BLaER1 treated with 17β-estradiol and CSF1 and Interleukin-3, amounts not matched to agents 10 nM and 100 nM (cell line): ENCODE measurements around the gene WNT3A.

ENCODE experiments used
- H3K27ac ChIP-seq, 11 experiments: shearing (Covaris generic); formaldehyde crosslinking; 2 replicates each; pipeline ENCODE4 v1.8.1; 2022
- H3K27me3 ChIP-seq, 11 experiments: shearing (Covaris generic); formaldehyde crosslinking; 2 replicates each; pipeline ENCODE4 v1.8.1; 2022
- H3K36me3 ChIP-seq, 11 experiments: shearing (Covaris generic); formaldehyde crosslinking; 2 replicates each; pipeline ENCODE4 v1.8.1; 2022
- H3K4me1 ChIP-seq, 10 experiments: shearing (Covaris generic); formaldehyde crosslinking; 2 replicates each; pipeline ENCODE4 v1.8.1; 2022
- H3K4me2 ChIP-seq, 11 experiments: shearing (Covaris generic); formaldehyde crosslinking; 2 replicates each; pipeline ENCODE4 v1.8.1; 2022
- H3K4me3 ChIP-seq, 10 experiments: shearing (Covaris generic); formaldehyde crosslinking; 2 replicates each; pipeline ENCODE4 v1.8.1; 2022
- H3K9ac ChIP-seq, 11 experiments: shearing (Covaris generic); formaldehyde crosslinking; 2 replicates each; pipeline ENCODE4 v1.8.1; 2022
- H3K9me3 ChIP-seq, 11 experiments: shearing (Covaris generic); formaldehyde crosslinking; replicated peaks in 1 of 11; 2 replicates each; pipeline ENCODE4 v1.8.1; 2022
- H4K20me1 ChIP-seq, 11 experiments: shearing (Covaris generic); formaldehyde crosslinking; 2 replicates each; pipeline ENCODE4 v1.8.1; 2022
- Cebpa-rat ChIP-seq, 11 experiments: shearing (Covaris generic); IDR thresholded peaks; 2 replicates each; pipeline ENCODE4 v1.8.1; 2022

Gene WNT3A

DNA sequence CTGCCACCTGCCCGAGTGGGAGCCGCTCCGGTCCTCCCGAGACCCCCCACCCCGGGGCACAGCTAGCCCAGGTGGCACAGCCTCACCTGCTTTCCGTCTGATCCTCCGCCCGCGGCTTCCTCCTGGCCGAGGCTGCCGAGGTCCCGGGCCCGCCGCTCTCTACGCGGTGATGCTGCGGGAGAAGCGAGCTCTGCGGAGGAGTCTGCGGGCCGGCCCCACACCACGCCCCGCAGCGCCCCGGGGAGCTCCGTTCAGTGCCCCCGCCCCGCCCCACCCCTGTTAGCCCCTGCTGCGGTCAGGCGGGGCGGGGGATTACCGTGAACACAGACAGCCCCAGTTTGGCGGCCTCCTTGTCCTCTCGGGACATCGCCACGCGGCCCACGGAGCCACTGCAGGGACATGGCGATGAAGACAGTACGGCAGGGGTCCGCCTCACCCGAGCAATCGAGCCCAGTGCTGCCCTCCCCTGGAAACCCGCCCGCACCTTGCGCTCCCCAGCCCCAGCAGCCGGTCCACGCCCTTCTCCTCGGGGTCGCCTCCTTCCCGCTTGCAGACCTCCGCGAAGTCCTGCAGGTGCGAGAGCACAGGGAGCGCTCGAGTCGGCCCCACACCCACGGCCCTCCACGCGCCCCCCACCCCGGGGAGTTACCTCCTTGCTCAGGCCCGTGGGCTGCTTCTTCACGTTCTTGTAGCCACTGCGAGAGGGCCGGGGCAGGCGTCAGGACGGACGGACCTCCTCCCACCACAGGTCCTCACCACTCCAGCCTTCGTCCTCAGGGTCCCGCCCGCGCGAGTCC is 95.4 kb downstream of the WNT3A start:
- no peaks in the 10 kb centered on the region for H3K9me3 ChIP-seq
- H3K36me3 ChIP-seq, result peaks cover 56 to 66% (median 58%) of the 10 kb centered on the region in 11 experiments
- peak overlapping the region; percentile 75 to 94 (median 86) for H3K9ac ChIP-seq
- peaks cover 24 to 49% (median 29%) of the 10 kb centered on the region in 10 experiments for H3K4me1 ChIP-seq
- peak overlapping the region; percentile 91 to 98 (median 94) for H3K4me2 ChIP-seq
- H3K27me3 ChIP-seq, result no peaks in the 10 kb centered on the region
- peak overlapping the region; percentile 85 to 97 (median 92) for H3K4me3 ChIP-seq
- peak overlapping the region in 10 of 11 experiments; percentile 3 to 86 (median 78); a peak in 15 of 22 replicates for H3K27ac ChIP-seq
- no peak for TF ChIP-seq Cebpa-rat (IDR thresholded peaks at IDR 0.05)
- peaks cover 48 to 55% (median 53%) of the 10 kb centered on the region in 11 experiments for H4K20me1 ChIP-seq

DNA sequence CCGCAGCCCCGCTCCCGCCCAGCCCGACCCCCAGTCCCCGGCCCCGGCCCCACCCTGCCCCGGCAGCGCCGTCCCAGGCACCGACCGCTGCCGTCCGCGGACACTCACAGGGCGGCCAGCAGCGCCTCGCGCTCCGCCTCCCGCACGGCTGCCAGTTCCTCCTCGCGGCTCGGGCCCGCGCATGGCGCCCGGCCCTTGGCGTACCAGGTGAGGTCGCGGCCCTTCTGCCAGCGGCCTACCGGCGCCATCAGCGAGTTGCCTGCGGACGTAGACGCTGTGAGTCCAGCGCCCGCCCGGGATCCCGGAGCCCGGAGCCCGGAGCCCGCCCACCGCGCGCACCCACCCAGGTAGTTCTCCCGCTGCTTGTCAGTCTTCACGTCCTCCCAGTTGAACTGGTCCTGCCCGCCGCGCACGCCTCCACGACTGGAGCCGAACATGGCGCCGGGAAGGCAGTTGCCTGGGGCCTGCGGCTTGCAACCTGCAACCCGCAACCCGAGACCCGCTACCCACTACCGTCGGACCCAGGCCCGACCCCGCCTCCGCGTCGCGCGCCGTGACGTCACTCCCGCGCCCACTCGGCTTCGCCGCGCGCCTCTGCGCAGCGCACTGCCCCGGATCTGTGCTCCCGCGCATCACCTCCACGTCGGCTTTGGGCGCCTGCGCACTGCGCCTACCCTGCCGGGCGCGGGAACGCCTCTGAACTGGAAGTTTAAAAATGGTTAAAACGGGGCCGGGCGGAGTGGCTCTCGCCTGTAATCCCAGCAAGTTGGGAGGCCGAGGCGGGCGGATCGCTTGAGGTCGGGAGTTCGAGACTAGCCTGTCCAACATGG is 96.2 kb downstream of the WNT3A start, which contains the start of gene C1orf35:
Gene C1orf35, minus strand, starts transcription at position 535 of the 830 bp plus-strand sequence. Its CDS starts 98 bp downstream, at position 437.
- H3K36me3 ChIP-seq, result peaks cover 54 to 66% (median 57%) of the 10 kb centered on the region in 11 experiments
- TF ChIP-seq Cebpa-rat (IDR thresholded peaks at IDR 0.05), result no peak
- peak within 1 kb of the TSS; percentile 91 to 98 (median 94) for H3K4me2 ChIP-seq
- H3K9me3 ChIP-seq, result no peaks in the 10 kb centered on the region
- H3K4me1 ChIP-seq, result peaks cover 29 to 55% (median 36%) of the 10 kb centered on the region in 10 experiments
- peak within 1 kb of the TSS; percentile 75 to 94 (median 86) for H3K9ac ChIP-seq
- H4K20me1 ChIP-seq, result peaks cover 40 to 55% (median 45%) of the 10 kb centered on the region in 11 experiments
- H3K27me3 ChIP-seq, result no peaks in the 10 kb centered on the region
- H3K27ac ChIP-seq, result peak within 1 kb of the TSS; percentile 32 to 86 (median 78); a peak in 21 of 22 replicates
- H3K4me3 ChIP-seq, result peak within 1 kb of the TSS; percentile 85 to 97 (median 92)

DNA sequence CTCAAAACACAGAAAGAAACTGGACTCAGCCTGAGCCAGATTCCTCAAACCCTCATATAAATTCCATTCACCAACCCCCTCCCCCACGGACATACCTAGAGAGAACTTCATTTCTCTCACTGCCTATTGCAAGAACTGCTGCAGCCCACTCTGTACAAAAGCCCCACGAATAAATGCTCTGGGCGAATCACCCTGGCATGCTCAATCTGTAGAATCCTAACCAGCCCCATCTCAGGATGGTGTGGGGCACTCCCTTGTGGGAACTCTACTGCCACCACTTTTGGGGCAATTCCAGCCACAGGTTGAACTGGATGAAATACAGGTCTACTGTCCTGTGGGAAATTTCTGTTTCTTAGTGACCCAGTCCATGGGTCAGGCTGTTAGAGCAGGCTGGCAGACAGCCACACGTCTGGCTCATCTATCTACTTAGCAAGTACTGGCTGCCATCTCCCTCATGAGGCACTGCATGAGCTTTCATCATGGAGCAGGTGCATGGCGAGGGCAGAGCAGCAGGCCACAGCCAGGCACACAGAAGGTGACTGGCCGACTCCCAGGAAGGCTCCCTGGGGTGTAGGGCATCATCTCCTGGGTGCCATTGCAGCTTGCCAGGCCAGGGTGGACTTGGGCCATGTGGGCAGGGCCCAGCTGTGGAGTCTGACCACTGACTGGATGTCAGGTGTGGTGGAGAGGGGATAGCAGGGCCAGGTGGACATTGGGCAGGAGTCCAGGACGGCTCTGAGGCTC is 97.9 kb downstream of the WNT3A start:
- peak overlapping the region in 7 of 11 experiments; percentile 84 to 94 (median 87); a peak in 5 of 22 replicates for H3K9ac ChIP-seq
- no peak overlapping the region for H3K27ac ChIP-seq
- H4K20me1 ChIP-seq, result peaks cover 23 to 48% (median 28%) of the 10 kb centered on the region in 11 experiments

DNA sequence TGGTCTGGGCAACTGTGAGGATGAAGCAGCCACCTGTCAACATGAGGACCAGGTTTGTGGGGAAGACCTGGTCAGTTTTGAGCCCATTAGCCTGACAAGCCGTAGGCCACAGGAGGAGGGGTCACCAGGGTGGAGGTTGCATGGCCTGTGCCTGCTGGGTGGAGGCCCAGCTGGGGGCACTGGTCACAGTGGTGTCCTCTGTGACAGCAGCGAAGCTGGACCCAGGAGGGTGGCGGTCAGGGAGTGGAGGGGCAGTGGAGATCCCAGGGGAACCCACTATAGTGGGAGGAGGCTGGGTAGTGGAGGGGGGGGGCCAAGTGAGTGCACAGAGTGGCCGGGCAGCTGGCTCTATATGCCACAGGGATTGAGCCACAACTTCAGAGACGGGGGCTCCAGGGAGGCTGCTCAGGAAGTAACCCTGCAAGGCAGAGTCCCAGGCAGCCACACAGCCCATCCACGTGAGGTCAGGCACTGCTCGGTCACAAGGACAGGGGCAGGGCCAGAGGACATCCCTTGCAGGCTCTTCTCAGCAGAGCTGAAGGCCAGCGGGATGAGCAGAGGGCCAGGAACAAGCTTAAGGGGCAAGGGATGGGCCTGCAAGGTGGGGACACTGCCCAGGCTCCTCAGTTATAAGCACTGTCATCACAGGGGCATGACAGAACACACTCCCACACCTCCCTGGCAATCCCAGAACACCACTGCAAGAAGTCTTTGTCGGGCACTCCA is 98.6 kb downstream of the WNT3A start:
- peaks cover 30 to 43% (median 33%) of the 10 kb centered on the region in 11 experiments for H3K36me3 ChIP-seq
- TF ChIP-seq Cebpa-rat (IDR thresholded peaks at IDR 0.05), result no peak
- no peak overlapping the region for H3K4me2 ChIP-seq
- H3K9ac ChIP-seq, result 0 out of 22 replicates have a peak overlapping the region, but pooled peaks of 1 of the 11 experiments have one; percentile 37
- peaks cover 41 to 57% (median 51%) of the 10 kb centered on the region in 10 experiments for H3K4me1 ChIP-seq
- no peaks in the 10 kb centered on the region for H3K27me3 ChIP-seq
- no peak overlapping the region for H3K27ac ChIP-seq
- peaks cover 16 to 41% (median 21%) of the 10 kb centered on the region in 11 experiments; a peak in 21 of 22 replicates for H4K20me1 ChIP-seq
- H3K4me3 ChIP-seq, result no peak overlapping the region
- H3K9me3 ChIP-seq, result no peaks in the 10 kb centered on the region

More for the DNA sequence above, 97.9 kb downstream of the WNT3A start:
- Histone ChIP-seq H3K4me2 (peak overlapping the region in 8 of 11 experiments; percentile 92 to 98 (median 95); a peak in 12 of 22 replicates), H3K36me3 (peaks cover 37 to 50% (median 41%) of the 10 kb centered on the region in 11 experiments), H3K27me3 (no peaks in the 10 kb centered on the region), H3K9me3 (no peaks in the 10 kb centered on the region), H3K4me1 (peaks cover 37 to 54% (median 43%) of the 10 kb centered on the region in 10 experiments), H3K4me3 (no peak overlapping the region)
- TF ChIP-seq Cebpa-rat (IDR thresholded peaks at IDR 0.05), result no peak

DNA sequence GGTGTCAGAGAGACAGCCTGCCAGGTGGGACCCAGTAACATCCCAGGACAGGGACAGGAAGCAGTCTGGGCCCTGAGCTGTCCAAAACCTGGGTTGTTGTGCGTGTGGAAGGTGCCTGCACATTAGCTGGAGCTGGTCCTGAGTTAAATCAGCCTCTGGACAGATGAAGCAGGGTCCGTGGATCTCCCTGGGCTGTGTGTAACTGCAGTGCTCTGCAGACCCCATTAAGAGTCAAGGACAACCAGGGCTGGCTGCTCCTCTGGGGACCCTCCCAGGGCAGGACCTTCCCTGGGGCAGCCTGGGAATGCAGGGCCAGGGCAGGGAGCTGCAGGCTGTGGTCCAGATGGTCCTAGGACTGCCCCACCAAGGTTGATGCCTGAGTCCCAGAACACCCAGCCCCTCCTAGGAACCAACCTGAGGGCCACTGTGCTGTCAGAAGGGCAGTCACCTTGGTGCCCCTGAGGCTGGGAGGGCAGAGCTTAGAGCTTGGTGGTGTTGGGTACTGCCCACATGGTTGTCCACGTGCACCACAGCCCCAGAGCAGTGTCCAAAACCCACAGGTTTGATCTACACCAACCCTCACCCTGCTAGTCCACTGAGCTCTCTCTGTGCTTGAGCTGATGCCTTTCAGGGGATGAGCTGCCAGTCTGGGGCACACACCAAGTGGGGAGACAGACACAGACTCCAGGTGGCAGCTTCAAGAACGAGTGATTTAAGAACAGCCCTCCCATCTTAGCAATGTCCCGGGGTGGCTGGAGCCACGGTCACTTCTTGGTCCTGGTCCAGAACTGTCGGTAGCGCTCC is 99.4 kb downstream of the WNT3A start:
- no peak for TF ChIP-seq Cebpa-rat (IDR thresholded peaks at IDR 0.05)
- Histone ChIP-seq H4K20me1 (peaks cover 8 to 33% (median 13%) of the 10 kb centered on the region in 11 experiments; a peak in 21 of 22 replicates), H3K4me2 (no peak overlapping the region), H3K4me3 (no peak overlapping the region), H3K36me3 (peaks cover 22 to 35% (median 26%) of the 10 kb centered on the region in 11 experiments), H3K27me3 (no peaks in the 10 kb centered on the region), H3K27ac (no peak overlapping the region), H3K9ac (peak overlapping the region in 2 of 11 experiments; percentile 8 to 29; a peak in 1 of 22 replicates), H3K4me1 (peaks cover 40 to 51% (median 45%) of the 10 kb centered on the region in 10 experiments), H3K9me3 (no peaks in the 10 kb centered on the region)

DNA sequence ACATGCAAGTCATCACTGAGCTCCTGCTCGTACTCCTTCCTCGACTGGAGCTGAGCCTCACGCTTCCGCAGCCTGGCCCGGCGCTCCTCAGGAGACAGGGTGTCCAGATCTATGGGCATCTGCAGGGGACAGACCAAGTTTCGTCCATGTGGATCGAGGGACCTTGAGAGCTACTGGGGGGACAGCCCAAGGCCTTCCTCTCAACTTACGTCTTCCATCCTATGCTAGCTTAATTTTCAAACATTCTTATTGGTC is 99.9 kb downstream of the WNT3A start:
- H3K27ac ChIP-seq, result no peak overlapping the region
- H3K9me3 ChIP-seq, result no peaks in the 10 kb centered on the region
- H4K20me1 ChIP-seq, result peaks cover 3 to 28% (median 8%) of the 10 kb centered on the region in 11 experiments; a peak in 21 of 22 replicates
- peak overlapping the region in 2 of 11 experiments; percentile 8 to 29; a peak in 1 of 22 replicates for H3K9ac ChIP-seq
- no peak overlapping the region for H3K4me3 ChIP-seq
- peaks cover 35 to 46% (median 40%) of the 10 kb centered on the region in 10 experiments for H3K4me1 ChIP-seq
- peaks cover 21 to 34% (median 26%) of the 10 kb centered on the region in 11 experiments for H3K36me3 ChIP-seq
- no peaks in the 10 kb centered on the region for H3K27me3 ChIP-seq
- H3K4me2 ChIP-seq, result no peak overlapping the region
- TF ChIP-seq Cebpa-rat (IDR thresholded peaks at IDR 0.05), result no peak

DNA sequence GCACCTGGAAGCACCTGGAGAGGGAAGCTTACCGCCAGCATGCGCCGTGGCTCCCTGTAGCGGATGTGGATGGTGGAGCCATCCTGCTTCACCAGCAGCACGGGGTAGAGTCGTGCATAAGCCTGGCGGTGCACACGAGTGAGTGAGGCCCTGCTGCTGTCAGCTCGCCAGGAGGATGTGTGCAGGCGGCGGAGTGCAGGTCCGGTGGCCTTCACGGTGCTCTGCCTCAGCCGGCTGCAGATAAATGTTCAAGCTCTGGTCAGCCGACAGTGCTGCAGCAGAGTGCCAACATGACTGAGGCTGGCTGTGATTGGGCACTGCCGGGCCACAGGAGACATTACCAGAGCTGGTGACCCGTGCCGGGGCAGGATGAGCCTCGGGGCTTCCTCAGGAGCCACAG is 100.8 kb downstream of the WNT3A start:
- Histone ChIP-seq H3K4me3 (peak overlapping the region in 9 of 10 experiments; percentile 88 to 100 (median 98); a peak in 13 of 20 replicates), H3K36me3 (peaks cover 21 to 34% (median 26%) of the 10 kb centered on the region in 11 experiments), H3K27me3 (no peaks in the 10 kb centered on the region), H3K4me1 (peaks cover 33 to 42% (median 37%) of the 10 kb centered on the region in 10 experiments), H3K27ac (no peak overlapping the region; a peak in 1 of 22 replicates), H3K9ac (peak overlapping the region in 10 of 11 experiments; percentile 84 to 95 (median 91); a peak in 16 of 22 replicates), H4K20me1 (peaks cover 0 to 19% (median 0%) of the 10 kb centered on the region in 11 experiments; a peak in 4 of 22 replicates), H3K9me3 (no peaks in the 10 kb centered on the region), H3K4me2 (peak overlapping the region; percentile 94 to 100 (median 98))
- TF ChIP-seq Cebpa-rat (IDR thresholded peaks at IDR 0.05), result no peak
